ENCODE results near the gene TNFAIP8L1. TPM values are rescaled to one million over a fixed set of nuclear protein-coding genes. Genes with fewer than 3 reads are reported as not detected.

The TNFAIP8L1 gene
- total RNA-seq, 1 experiment from 2014 or later = 22.2 TPM

GRCh38 chr19:4660993-4661392, 21.7 kb downstream of the TNFAIP8L1 start (continued):
- TF ChIP-seq CTCF (IDR thresholded peaks at IDR 0.05 in 2 of 3, conservative IDR thresholded peaks at IDR 0.05 in 1 of 3; ENCODE audit: borderline replicate concordance in 1 of 3, insufficient read depth in 1 of 3, low read depth in 2 of 3, low read length in 2 of 3) (no peak), RAD21 (IDR thresholded peaks at IDR 0.05; ENCODE audit: low read depth) (no peak), EGR1 (IDR thresholded peaks at IDR 0.05; ENCODE audit: low read depth) (no peak)

GRCh38 chr19:4662020-4662695, 22.8 kb downstream of the TNFAIP8L1 start:
- ChIA-PET CTCF (no interaction called here), POLR2A (no interaction called here), RAD21 (ENCODE audit: low non-redundant PET in 1 of 2, low total read pairs in 2 of 2, uncharacterized antibody in 2 of 2, unreplicated experiment in 2 of 2) (no interaction called here)
- Histone ChIP-seq H3K9me3 (ENCODE audit: control insufficient read depth in 1 of 2, insufficient read depth in 1 of 2, low read depth in 1 of 2, low read length in 2 of 2) (no peaks in the 10 kb centered on the region), H3K4me3 (replicated peaks in 1 of 2; ENCODE audit: low read depth in 1 of 2, low read length in 2 of 2) (no peak overlapping the region), H3K79me2 (ENCODE audit: insufficient read depth, low read length) (peaks cover 13% of the 10 kb centered on the region; the same call in 1 of the 2 replicates), H3K27me3 (ENCODE audit: insufficient read depth, low read length) (no peaks in the 10 kb centered on the region), H2AFZ (ENCODE audit: low read depth, low read length, poor library complexity, severe bottlenecking) (no peak overlapping the region), H3K4me2 (ENCODE audit: low read length) (no peak overlapping the region), H3K9me2 (ENCODE audit: insufficient read depth) (no peaks in the 10 kb centered on the region), H3K4me1 (ENCODE audit: control insufficient read depth in 1 of 2, insufficient read depth in 2 of 2, low read length in 2 of 2) (no peaks in the 10 kb centered on the region), H4K20me1 (ENCODE audit: insufficient read depth) (no peaks in the 10 kb centered on the region), H3K36me3 (ENCODE audit: control insufficient read depth in 1 of 2, insufficient read depth in 2 of 2, low read length in 2 of 2) (peaks cover 15 to 29% of the 10 kb centered on the region in 2 experiments), H3K9ac (ENCODE audit: low read length) (no peak overlapping the region), H3K27ac (ENCODE audit: low read depth, low read length) (no peak overlapping the region)
- intact Hi-C loops (cut with micrococcal nuclease) = no loop called here
- no TSS peak for BruUV-seq (replicated peaks)
- no peak for DNase-seq (ENCODE audit: low read depth, low spot score)
- no peak for TF ChIP-seq ZNF274 (IDR thresholded peaks at IDR 0.05; ENCODE audit: low read depth, low read length)
- no peak for TF ChIP-seq RAD21 (IDR thresholded peaks at IDR 0.05; ENCODE audit: low read depth)
- no peak for TF ChIP-seq SP1 (IDR thresholded peaks at IDR 0.05; ENCODE audit: low read depth)
- no peak for TF ChIP-seq SRF (IDR thresholded peaks at IDR 0.05; ENCODE audit: low read depth)
- TF ChIP-seq CBX3 (IDR thresholded peaks at IDR 0.05; ENCODE audit: low read depth) = no peak
- ATAC-seq = no peak

All from HCT116 (cell line).